Naive B cell (primary cell): Measurements from ENCODE around the gene CEP112. TPM values are rescaled to one million over a fixed set of nuclear protein-coding genes. Genes with fewer than 3 reads are reported as not detected.

ENCODE experiments used
- ATAC-seq, 2 donors: fragments of 150-1000 bp; cut with Tn5 transposase; 2 replicates each; pipeline ENCODE4 v1.10.0; 2021; ENCODE audit warnings: low read depth in 2 of 2, mild to moderate bottlenecking in 2 of 2, moderate library complexity in 2 of 2
- DNase-seq: peaks from one replicate; pipeline ENCODE4 v3.0.0; 2022
- H3K27ac Mint-ChIP-seq, 6 donors: one replicate each; pipeline ENCODE4 v1.8.0; 2020 to 2022; ENCODE audit warnings: mild to moderate bottlenecking in 6 of 6, mixed read lengths in 6 of 6, moderate library complexity in 5 of 6, inconsistent platforms in 2 of 6
- H3K27me3 Mint-ChIP-seq, 3 donors: one replicate each; pipeline ENCODE4 v1.8.0; 2021 to 2022; ENCODE audit warnings: mixed read lengths in 3 of 3, mild to moderate bottlenecking in 1 of 3
- H3K36me3 Mint-ChIP-seq, 2 donors: one replicate each; pipeline ENCODE4 v1.8.0; 2020 to 2022; ENCODE audit warnings: mixed read lengths in 2 of 2, inconsistent platforms in 1 of 2, mild to moderate bottlenecking in 1 of 2
- H3K4me1 Mint-ChIP-seq, 3 donors: one replicate each; pipeline ENCODE4 v1.8.0; 2020 to 2022; ENCODE audit warnings: mixed read lengths in 3 of 3, inconsistent platforms in 1 of 3, mild to moderate bottlenecking in 1 of 3, moderate library complexity in 1 of 3
- H3K4me3 Mint-ChIP-seq, 8 donors: one replicate each; pipeline ENCODE4 v1.8.0; 2020 to 2022; ENCODE audit warnings: mild to moderate bottlenecking in 8 of 8, mixed read lengths in 8 of 8, moderate library complexity in 8 of 8, inconsistent platforms in 2 of 8
- H3K9me3 Mint-ChIP-seq, 7 donors: one replicate each; pipeline ENCODE4 v1.8.0; 2020 to 2022; ENCODE audit warnings: mixed read lengths in 7 of 7, mild to moderate bottlenecking in 5 of 7, inconsistent platforms in 2 of 7, moderate library complexity in 1 of 7
- polyA plus RNA-seq, 6 donors: library from polyadenylated mRNA; unstranded; fragments of 300-500 nt; fragmentation: Illumina TruSeq; gene quantifications; one replicate each; pipeline ENCODE4 v1.2.3, GENCODE V29; 2021; ENCODE audit warnings: low read depth in 6 of 6

Gene CEP112
- polyA plus RNA-seq, 6 donors from 2014 or later = 1.1 to 2.5 (median 1.6) TPM

- H3K27me3 Mint-ChIP-seq = no peaks in the 10 kb centered on the region
- DNase-seq (no peak), ATAC-seq (no peak)
- no peaks in the 10 kb centered on the region for H3K36me3 Mint-ChIP-seq
- H3K4me3 Mint-ChIP-seq = no peak overlapping the region
- peak overlapping the region in 1 of 6 donors; percentile 3 for H3K27ac Mint-ChIP-seq
- no peaks in the 10 kb centered on the region for H3K4me1 Mint-ChIP-seq
- peaks cover 0 to 6% (median 4%) of the 10 kb centered on the region in 7 donors for H3K9me3 Mint-ChIP-seq
These were observed 224.6 kb downstream of the CEP112 start for GRCh38 chr17:65967372-65967771.

GRCh38 chr17:65966072-65966695, 225.7 kb downstream of the CEP112 start:
- DNase-seq (no peak), ATAC-seq (no peak)
- H3K4me3 Mint-ChIP-seq = no peak overlapping the region
- H3K4me1 Mint-ChIP-seq = no peaks in the 10 kb centered on the region
- H3K27me3 Mint-ChIP-seq = no peaks in the 10 kb centered on the region
- no peaks in the 10 kb centered on the region for H3K36me3 Mint-ChIP-seq
- H3K9me3 Mint-ChIP-seq = peaks cover 2 to 8% (median 4%) of the 10 kb centered on the region in 7 donors
- H3K27ac Mint-ChIP-seq = peak overlapping the region in 1 of 6 donors; percentile 8

- no peak for ATAC-seq
- no peaks in the 10 kb centered on the region for H3K4me1 Mint-ChIP-seq
- H3K27ac Mint-ChIP-seq = no peak overlapping the region
- no peak for DNase-seq
- peaks cover 4 to 10% (median 6%) of the 10 kb centered on the region in 7 donors for H3K9me3 Mint-ChIP-seq
- H3K27me3 Mint-ChIP-seq = no peaks in the 10 kb centered on the region
- no peak overlapping the region for H3K4me3 Mint-ChIP-seq
- H3K36me3 Mint-ChIP-seq = no peaks in the 10 kb centered on the region
These were observed 228.8 kb downstream of the CEP112 start for GRCh38 chr17:65963179-65963578.

GRCh38 chr17:65959630-65960029, 232.3 kb downstream of the CEP112 start:
- Mint-ChIP-seq H3K27me3 (no peaks in the 10 kb centered on the region), H3K36me3 (no peaks in the 10 kb centered on the region), H3K9me3 (peaks cover 4 to 31% (median 12%) of the 10 kb centered on the region in 7 donors), H3K4me3 (no peak overlapping the region), H3K4me1 (no peaks in the 10 kb centered on the region), H3K27ac (no peak overlapping the region)
- ATAC-seq (no peak), DNase-seq (no peak)

- ATAC-seq = no peak
- peaks cover 0 to 36% (median 14%) of the 10 kb centered on the region in 7 donors for H3K9me3 Mint-ChIP-seq
- no peaks in the 10 kb centered on the region for H3K4me1 Mint-ChIP-seq
- H3K27me3 Mint-ChIP-seq = no peaks in the 10 kb centered on the region
- no peak for DNase-seq
- no peaks in the 10 kb centered on the region for H3K36me3 Mint-ChIP-seq
- H3K27ac Mint-ChIP-seq = no peak overlapping the region
- no peak overlapping the region for H3K4me3 Mint-ChIP-seq
These were observed 235.1 kb downstream of the CEP112 start for GRCh38 chr17:65956814-65957213.

GRCh38 chr17:65954148-65954449, 237.8 kb downstream of the CEP112 start:
- Mint-ChIP-seq H3K9me3 (peaks cover 0 to 36% (median 14%) of the 10 kb centered on the region in 7 donors), H3K4me1 (no peaks in the 10 kb centered on the region), H3K36me3 (no peaks in the 10 kb centered on the region), H3K4me3 (no peak overlapping the region), H3K27ac (no peak overlapping the region), H3K27me3 (peaks cover 0 to 6% (median 4%) of the 10 kb centered on the region in 3 donors)
- no peak for ATAC-seq
- no peak for DNase-seq

GRCh38 chr17:65953316-65954147, 238.4 kb downstream of the CEP112 start:
- no peak for ATAC-seq
- H3K4me3 Mint-ChIP-seq = no peak overlapping the region
- H3K27ac Mint-ChIP-seq = no peak overlapping the region
- peaks cover 0 to 7% (median 4%) of the 10 kb centered on the region in 3 donors for H3K27me3 Mint-ChIP-seq
- no peaks in the 10 kb centered on the region for H3K4me1 Mint-ChIP-seq
- H3K9me3 Mint-ChIP-seq = peaks cover 0 to 36% (median 11%) of the 10 kb centered on the region in 7 donors
- no peaks in the 10 kb centered on the region for H3K36me3 Mint-ChIP-seq
- DNase-seq = no peak

GRCh38 chr17:65952586-65952985, 239.3 kb downstream of the CEP112 start:
- H3K36me3 Mint-ChIP-seq = no peaks in the 10 kb centered on the region

GRCh38 chr17:65952015-65952414, 239.9 kb downstream of the CEP112 start:
- H3K9me3 Mint-ChIP-seq = peaks cover 0 to 27% (median 8%) of the 10 kb centered on the region in 7 donors
- H3K27ac Mint-ChIP-seq = no peak overlapping the region
- no peaks in the 10 kb centered on the region for H3K4me1 Mint-ChIP-seq
- peaks cover 0 to 7% (median 4%) of the 10 kb centered on the region in 3 donors for H3K27me3 Mint-ChIP-seq
- DNase-seq (no peak), ATAC-seq (no peak)
- H3K36me3 Mint-ChIP-seq = no peaks in the 10 kb centered on the region
- no peak overlapping the region for H3K4me3 Mint-ChIP-seq

More at GRCh38 chr17:65952586-65952985, 239.3 kb downstream of the CEP112 start:
- DNase-seq (no peak), ATAC-seq (no peak)
- H3K4me1 Mint-ChIP-seq = no peaks in the 10 kb centered on the region
- peaks cover 0 to 7% (median 4%) of the 10 kb centered on the region in 3 donors for H3K27me3 Mint-ChIP-seq
- no peak overlapping the region for H3K4me3 Mint-ChIP-seq
- H3K27ac Mint-ChIP-seq = peak overlapping the region in 1 of 6 donors; percentile 50
- peaks cover 0 to 33% (median 9%) of the 10 kb centered on the region in 7 donors for H3K9me3 Mint-ChIP-seq

GRCh38 chr17:65947831-65948230, 244.1 kb downstream of the CEP112 start:
- no peaks in the 10 kb centered on the region for H3K4me1 Mint-ChIP-seq
- DNase-seq (no peak), ATAC-seq (no peak)
- no peak overlapping the region for H3K27ac Mint-ChIP-seq
- H3K9me3 Mint-ChIP-seq = peaks cover 0 to 7% (median 0%) of the 10 kb centered on the region in 7 donors
- no peak overlapping the region for H3K4me3 Mint-ChIP-seq
- peaks cover 0 to 7% (median 4%) of the 10 kb centered on the region in 3 donors for H3K27me3 Mint-ChIP-seq
- H3K36me3 Mint-ChIP-seq = no peaks in the 10 kb centered on the region

GRCh38 chr17:65942592-65942991, 249.3 kb downstream of the CEP112 start:
- Mint-ChIP-seq H3K4me1 (no peaks in the 10 kb centered on the region), H3K36me3 (no peaks in the 10 kb centered on the region), H3K9me3 (peaks cover 0 to 5% (median 0%) of the 10 kb centered on the region in 7 donors), H3K4me3 (no peak overlapping the region), H3K27me3 (no peaks in the 10 kb centered on the region), H3K27ac (no peak overlapping the region)
- DNase-seq (no peak), ATAC-seq (no peak)

- no peak overlapping the region for H3K4me3 Mint-ChIP-seq
- DNase-seq (no peak), ATAC-seq (no peak)
- no peaks in the 10 kb centered on the region for H3K27me3 Mint-ChIP-seq
- no peaks in the 10 kb centered on the region for H3K4me1 Mint-ChIP-seq
- no peak overlapping the region for H3K27ac Mint-ChIP-seq
- peaks cover 0 to 1% of the 10 kb centered on the region in 2 donors for H3K36me3 Mint-ChIP-seq
- H3K9me3 Mint-ChIP-seq = peaks cover 0 to 5% (median under 1%) of the 10 kb centered on the region in 7 donors
These were observed 250.5 kb downstream of the CEP112 start for GRCh38 chr17:65941356-65941899.

- Mint-ChIP-seq H3K36me3 (peaks cover 15 to 22% of the 10 kb centered on the region in 2 donors), H3K9me3 (peaks cover 11 to 42% (median 24%) of the 10 kb centered on the region in 7 donors), H3K27me3 (peaks cover 0 to 6% (median 0%) of the 10 kb centered on the region in 3 donors), H3K4me1 (peaks cover 4 to 13% (median 7%) of the 10 kb centered on the region in 3 donors), H3K27ac (no peak overlapping the region), H3K4me3 (no peak overlapping the region)
- no peak for DNase-seq
- ATAC-seq = no peak
These were observed 255.9 kb downstream of the CEP112 start for GRCh38 chr17:65936013-65936412.
